GM23248 (cell line): ENCODE results near the gene SRSF12. TPM values are rescaled to one million over a fixed set of nuclear protein-coding genes. Genes with fewer than 3 reads are reported as not detected.

Experiments used
- DNase-seq: peaks from one replicate; pipeline ENCODE4 v3.0.0-alpha.2; 2015
- H2AFZ ChIP-seq: fragments of 200-600 bp; sonication (generic); 2 replicates; pipeline ENCODE4 v1.6.1; 2016; ENCODE audit warnings: antibody characterized with exemption
- H3F3A ChIP-seq: fragments of 200-600 bp; sonication (generic); 2 replicates; pipeline ENCODE4 v1.6.1; 2016; ENCODE audit warnings: mild to moderate bottlenecking, antibody characterized with exemption, mixed run types; ENCODE audit not compliant: insufficient read depth
- H3K27ac ChIP-seq: fragments of 200-600 bp; sonication (generic); 2 replicates; pipeline ENCODE4 v1.5.1; 2016; ENCODE audit warnings: mild to moderate bottlenecking
- H3K27me3 ChIP-seq: fragments of 200-600 bp; sonication (generic); replicated peaks from 2 replicates; pipeline ENCODE4 v1.6.1; 2016; ENCODE audit warnings: mild to moderate bottlenecking; ENCODE audit not compliant: insufficient read depth
- H3K36me3 ChIP-seq: fragments of 200-600 bp; sonication (generic); 2 replicates; pipeline ENCODE4 v1.6.1; 2016; ENCODE audit warnings: low read depth, mild to moderate bottlenecking
- H3K4me1 ChIP-seq: fragments of 200-600 bp; sonication (generic); 2 replicates; pipeline ENCODE4 v1.6.1; 2016; ENCODE audit warnings: mild to moderate bottlenecking; ENCODE audit not compliant: insufficient read depth
- H3K4me2 ChIP-seq: fragments of 200-600 bp; sonication (generic); one replicate; pipeline ENCODE4 v1.6.1; 2016; ENCODE audit warnings: mild to moderate bottlenecking; ENCODE audit not compliant: unreplicated experiment
- H3K4me3 ChIP-seq: fragments of 200-600 bp; sonication (generic); 2 replicates; pipeline ENCODE4 v1.5.1; 2016; ENCODE audit warnings: mild to moderate bottlenecking
- H3K79me2 ChIP-seq: fragments of 200-600 bp; sonication (generic); 2 replicates; pipeline ENCODE4 v1.6.1; 2016; ENCODE audit warnings: mild to moderate bottlenecking; ENCODE audit not compliant: insufficient read depth
- H3K9ac ChIP-seq: fragments of 200-600 bp; sonication (generic); 2 replicates; pipeline ENCODE4 v1.6.1; 2016; ENCODE audit warnings: mild to moderate bottlenecking
- H3K9me2 ChIP-seq: fragments of 200-600 bp; sonication (generic); 2 replicates; pipeline ENCODE4 v1.6.1; 2016; ENCODE audit warnings: mixed run types, mild to moderate bottlenecking, moderate library complexity; ENCODE audit not compliant: insufficient read depth
- H3K9me3 ChIP-seq: fragments of 200-600 bp; sonication (generic); one replicate; pipeline ENCODE4 v1.6.1; 2017; ENCODE audit warnings: low read depth
- H4K20me1 ChIP-seq: fragments of 200-600 bp; sonication (generic); 2 replicates; pipeline ENCODE4 v1.6.0; 2016; ENCODE audit not compliant: insufficient read depth
- EZH2 ChIP-seq: fragments of 200-600 bp; sonication (generic); IDR thresholded peaks from 2 replicates; pipeline ENCODE4 v1.6.1; 2018; ENCODE audit warnings: antibody characterized with exemption, mild to moderate bottlenecking; ENCODE audit not compliant: insufficient read depth, poor library complexity, severe bottlenecking
- EZH2phosphoT487 ChIP-seq: fragments of 200-600 bp; sonication (generic); IDR thresholded peaks from 2 replicates; pipeline ENCODE4 v1.6.1; 2018; ENCODE audit warnings: antibody characterized with exemption, moderate library complexity, mild to moderate bottlenecking, low read depth; ENCODE audit not compliant: insufficient read depth
- WGBS, 2 experiments: methylation state at CpG; one replicate each; pipeline ENCODE4 v1.1.6; 2015 to 2017; ENCODE audit warnings: low lambda C conversion rate in 2 of 2, low coverage in 1 of 2; ENCODE audit errors: missing lambda C conversion rate in 2 of 2; 5-methylcytosine and 5-hydroxymethylcytosine counted together
- in situ Hi-C: fragments of 300-500 bp; cut with MboI; formaldehyde crosslinking; loops from 2 replicates; pipeline ENCODE4 v1.15.0; 2020
- polyA plus RNA-seq: library from polyadenylated mRNA; unstranded; fragments of >200 nt; fragmentation: Nextera tagmentation; extraction: Ambion mirVana; gene quantifications from 2 replicates; pipeline ENCODE4 v1.2.1, GENCODE V29; 2016
- small RNA-seq: library from RNA; depleted of rRNA; stranded (forward); fragments of <200 nt; gene quantifications from one replicate; pipeline ENCODE3, GENCODE V24; 2014; ENCODE audit warnings: low read depth, low replicate concordance
- total RNA-seq: library from RNA; depleted of rRNA; stranded (reverse); fragments of >200 nt; shearing (Covaris generic); gene quantifications from 2 replicates; pipeline ENCODE4 v1.2.3, GENCODE V29; 2014; rRNA removed

The SRSF12 gene
- total and polyA plus RNA-seq, 2 experiments from 2014 or later = 0.59 to 0.65 TPM

- H3K4me2 ChIP-seq = no peak overlapping the region
- no peaks in the 10 kb centered on the region for H3K9me2 ChIP-seq
- no peak overlapping the region for H3K4me3 ChIP-seq
- no peak for DNase-seq
- H4K20me1 ChIP-seq = no peaks in the 10 kb centered on the region
- H3K9me3 ChIP-seq = no peaks in the 10 kb centered on the region
- H2AFZ ChIP-seq = no peak overlapping the region
- H3K27ac ChIP-seq = no peak overlapping the region
- no peak for TF ChIP-seq EZH2
- TF ChIP-seq EZH2phosphoT487 = no peak
- H3K36me3 ChIP-seq = no peaks in the 10 kb centered on the region
- H3K27me3 ChIP-seq = no peaks in the 10 kb centered on the region
- in situ Hi-C loops = no loop called here
- H3K79me2 ChIP-seq = no peaks in the 10 kb centered on the region
- WGBS, 2 experiments = 73% methylated on average over 4 of the region's 4 CpGs
- H3K4me1 ChIP-seq = peaks cover 28% of the 10 kb centered on the region
- no peak overlapping the region for H3K9ac ChIP-seq
- H3F3A ChIP-seq = peaks cover 6% of the 10 kb centered on the region; the same call in 1 of the 2 replicates
Observed at GRCh38 chr6:89047473-89047872, 70.4 kb downstream of the SRSF12 start.

Small RNA genes within 50 kb of the gene (small RNA-seq; reads per million reads assigned to genes)
- gene RN7SL336P = not detected
- gene RNU2-61P = 31.0 reads per million, percentile 91 among the genes with 10 or more reads in this experiment

Other genes starting within 250 kb of the SRSF12 start
- 15.0 and 21.5 TPM in 2 replicates for gene RNGTT, start 154.5 kb downstream of the SRSF12 start, total RNA-seq
- gene RNGTT, start 154.5 kb downstream of the SRSF12 start, polyA plus RNA-seq = 9.2 and 10.9 TPM in 2 replicates
- gene PNRC1, start 37.3 kb downstream of the SRSF12 start, total RNA-seq = 51.3 and 57.9 TPM in 2 replicates
- gene PNRC1, start 37.3 kb downstream of the SRSF12 start, polyA plus RNA-seq = 102 and 103 TPM in 2 replicates
- gene PM20D2, start 28.0 kb upstream of the SRSF12 start, total RNA-seq = 3.0 and 6.8 TPM in 2 replicates
- 2.0 and 2.1 TPM in 2 replicates for gene PM20D2, start 28.0 kb upstream of the SRSF12 start, polyA plus RNA-seq
- gene GABRR1, start 99.3 kb upstream of the SRSF12 start, total RNA-seq = not detected in 2 replicates
- not detected in 2 replicates for gene GABRR1, start 99.3 kb upstream of the SRSF12 start, polyA plus RNA-seq
- gene GABRR2, start 197.2 kb upstream of the SRSF12 start, total RNA-seq = not detected in 2 replicates
- not detected in 2 replicates for gene GABRR2, start 197.2 kb upstream of the SRSF12 start, polyA plus RNA-seq
- 42.9 and 43.4 TPM in 2 replicates for gene UBE2J1, start 234.7 kb upstream of the SRSF12 start, total RNA-seq
- 44.5 and 44.6 TPM in 2 replicates for gene UBE2J1, start 234.7 kb upstream of the SRSF12 start, polyA plus RNA-seq